GM21367 (cell line): ENCODE results near the gene MAGEF1.

Source experiments
- ATAC-seq: cut with Tn5 transposase; IDR thresholded peaks from one replicate; pipeline ENCODE4 v1.9.1; 2021; ENCODE audit not compliant: unreplicated experiment

MAGEF1 gene

GRCh38 chr3:184727357-184728009 is 15.6 kb upstream of the MAGEF1 start:
- no peak for ATAC-seq

GRCh38 chr3:184726497-184726896 is 14.6 kb upstream of the MAGEF1 start:
- no peak for ATAC-seq

- no peak for ATAC-seq
Measured at GRCh38 chr3:184725176-184725719, 13.4 kb upstream of the MAGEF1 start.

- no peak for ATAC-seq
Measured at GRCh38 chr3:184724699-184725098, 12.8 kb upstream of the MAGEF1 start.

- no peak for ATAC-seq
Measured at GRCh38 chr3:184719709-184720108, 7.8 kb upstream of the MAGEF1 start.

- no peak for ATAC-seq
Measured at GRCh38 chr3:184718431-184718830, 6.6 kb upstream of the MAGEF1 start.

- ATAC-seq = no peak
Measured at GRCh38 chr3:184717399-184717983, 5.6 kb upstream of the MAGEF1 start.

GRCh38 chr3:184716622-184717398 is 4.9 kb upstream of the MAGEF1 start:
- ATAC-seq = no peak

GRCh38 chr3:184715943-184716621 is 4.2 kb upstream of the MAGEF1 start:
- ATAC-seq = no peak

GRCh38 chr3:184713521-184713920 is 1.7 kb upstream of the MAGEF1 start:
- no peak for ATAC-seq

GRCh38 chr3:184713040-184713355 is 1.1 kb upstream of the MAGEF1 start:
- no peak for ATAC-seq

- ATAC-seq = peak; percentile 12
Measured at GRCh38 chr3:184712248-184713039, 580 bp upstream of the MAGEF1 start.

- peak; percentile 46 for ATAC-seq
Measured at GRCh38 chr3:184710870-184711492, 883 bp downstream of the MAGEF1 start.

- no peak for ATAC-seq
Measured at GRCh38 chr3:184703657-184704056, 8.2 kb downstream of the MAGEF1 start.

- no peak for ATAC-seq
Measured at GRCh38 chr3:184700759-184701158, 11.1 kb downstream of the MAGEF1 start.

- ATAC-seq = no peak
Measured at GRCh38 chr3:184697845-184698244, 14.0 kb downstream of the MAGEF1 start.

GRCh38 chr3:184696697-184697096 is 15.2 kb downstream of the MAGEF1 start:
- ATAC-seq = no peak

GRCh38 chr3:184694716-184695115 is 17.1 kb downstream of the MAGEF1 start:
- ATAC-seq = no peak

- no peak for ATAC-seq
Measured at GRCh38 chr3:184694133-184694665, 17.7 kb downstream of the MAGEF1 start.
